H9 (cell line): Measurements from ENCODE around the gene USP49. TPM values are rescaled to one million over a fixed set of nuclear protein-coding genes. Genes with fewer than 3 reads are reported as not detected.
"Not testable (repeated sequence)": the region's sequence is repeated elsewhere in the genome, so short reads cannot be mapped to it uniquely, and the experiment has no call there.

ENCODE experiments used
- DNase-seq: peaks from one replicate; pipeline ENCODE4 v3.0.0-alpha.2; 2017
- H2AFZ ChIP-seq: one replicate; pipeline ENCODE4 v1.6.1; 2013; ENCODE audit warnings: mild to moderate bottlenecking, low read length, control low read depth, moderate library complexity
- H2AK5ac ChIP-seq: 2 replicates; pipeline ENCODE4 v1.6.1; 2013; ENCODE audit warnings: low read length, control low read depth, mixed read lengths; ENCODE audit not compliant: insufficient read length
- H2BK120ac ChIP-seq: one replicate; pipeline ENCODE4 v1.6.1; 2013; ENCODE audit warnings: low read depth, mild to moderate bottlenecking, low read length, control low read depth, inconsistent platforms; ENCODE audit not compliant: poor library complexity, severe bottlenecking
- H2BK12ac ChIP-seq: 2 replicates; pipeline ENCODE4 v1.6.1; 2013; ENCODE audit warnings: low read length, control low read depth, mixed read lengths, low read depth; ENCODE audit not compliant: insufficient read length
- H2BK15ac ChIP-seq: 2 replicates; pipeline ENCODE4 v1.6.1; 2013; ENCODE audit warnings: low read depth, low read length, control low read depth
- H2BK20ac ChIP-seq: one replicate; pipeline ENCODE4 v1.6.1; 2013; ENCODE audit warnings: low read depth, mild to moderate bottlenecking, low read length, control low read depth, inconsistent platforms; ENCODE audit not compliant: poor library complexity, severe bottlenecking
- H2BK5ac ChIP-seq: 2 replicates; pipeline ENCODE4 v1.6.1; 2013; ENCODE audit warnings: low read length, control low read depth, mixed read lengths; ENCODE audit not compliant: insufficient read length
- H3K14ac ChIP-seq: 2 replicates; pipeline ENCODE4 v1.6.1; 2013; ENCODE audit warnings: low read length, control low read depth; ENCODE audit not compliant: insufficient read depth
- H3K18ac ChIP-seq: 2 replicates; pipeline ENCODE4 v1.6.1; 2013; ENCODE audit warnings: low read depth, mild to moderate bottlenecking, mixed read lengths, low read length, control low read depth; ENCODE audit not compliant: insufficient read length
- H3K23ac ChIP-seq: 2 replicates; pipeline ENCODE4 v1.6.1; 2013; ENCODE audit warnings: low read length, control low read depth, mixed read lengths, low read depth; ENCODE audit not compliant: insufficient read length
- H3K23me2 ChIP-seq: 2 replicates; pipeline ENCODE4 v1.6.1; 2013; ENCODE audit warnings: low read depth, mild to moderate bottlenecking, mixed read lengths, low read length, control low read depth; ENCODE audit not compliant: insufficient read length, poor library complexity, severe bottlenecking
- H3K27ac ChIP-seq: 2 replicates; pipeline ENCODE4 v1.5.1; 2013; ENCODE audit warnings: low read length, control low read depth, mixed read lengths, low read depth; ENCODE audit not compliant: insufficient read length
- H3K27me3 ChIP-seq: 2 replicates; pipeline ENCODE4 v1.6.1; 2013; ENCODE audit warnings: low read length, control low read depth, inconsistent platforms; ENCODE audit not compliant: insufficient read depth
- H3K4ac ChIP-seq: 2 replicates; pipeline ENCODE4 v1.6.1; 2013; ENCODE audit warnings: low read depth, mild to moderate bottlenecking, control low read depth, inconsistent platforms, low read length, moderate library complexity
- H3K4me1 ChIP-seq: 2 replicates; pipeline ENCODE4 v1.6.1; 2013; ENCODE audit warnings: low read length, control low read depth, inconsistent platforms; ENCODE audit not compliant: insufficient read depth
- H3K4me2 ChIP-seq: 2 replicates; pipeline ENCODE4 v1.6.1; 2013; ENCODE audit warnings: low read length, control low read depth, mixed read lengths; ENCODE audit not compliant: insufficient read length, insufficient read depth
- H3K56ac ChIP-seq: 2 replicates; pipeline ENCODE4 v1.6.1; 2013; ENCODE audit warnings: low read depth, mild to moderate bottlenecking, mixed read lengths, low read length, control low read depth; ENCODE audit not compliant: insufficient read length
- H3K79me1 ChIP-seq: 2 replicates; pipeline ENCODE4 v1.6.1; 2013; ENCODE audit warnings: low read depth, mild to moderate bottlenecking, moderate library complexity, low read length, control low read depth, inconsistent platforms; ENCODE audit not compliant: insufficient read depth, poor library complexity, severe bottlenecking
- H3K79me2 ChIP-seq: 2 replicates; pipeline ENCODE4 v1.6.1; 2013; ENCODE audit warnings: low read length, control low read depth, inconsistent platforms; ENCODE audit not compliant: insufficient read depth
- H3K9ac ChIP-seq: 2 replicates; pipeline ENCODE4 v1.6.1; 2013; ENCODE audit warnings: low read length, control low read depth, mixed read lengths; ENCODE audit not compliant: insufficient read length; ENCODE audit errors: extremely low read depth
- H3K9me3 ChIP-seq: one replicate; pipeline ENCODE4 v1.6.1; 2013; ENCODE audit warnings: low read depth, low read length, inconsistent platforms; ENCODE audit not compliant: control insufficient read depth
- H3T11ph ChIP-seq: one replicate; pipeline ENCODE4 v1.6.1; 2013; ENCODE audit warnings: mild to moderate bottlenecking, low read length, control low read depth, inconsistent platforms
- H4K20me1 ChIP-seq: one replicate; pipeline ENCODE4 v1.6.1; 2013; ENCODE audit not compliant: control insufficient read depth, insufficient read length, insufficient read depth
- H4K5ac ChIP-seq: 2 replicates; pipeline ENCODE4 v1.6.1; 2013; ENCODE audit warnings: low read depth, mild to moderate bottlenecking, mixed read lengths, low read length, control low read depth; ENCODE audit not compliant: insufficient read length
- H4K8ac ChIP-seq: replicated peaks from 2 replicates; pipeline ENCODE4 v1.6.1; 2013; ENCODE audit warnings: low read length, control low read depth, mixed read lengths, low read depth; ENCODE audit not compliant: insufficient read length
- H4K91ac ChIP-seq: 2 replicates; pipeline ENCODE4 v1.6.1; 2013; ENCODE audit warnings: low read depth, mild to moderate bottlenecking, moderate library complexity, mixed read lengths, low read length, control low read depth; ENCODE audit not compliant: insufficient read length
- H3K27ac Mint-ChIP-seq, 3 experiments: 2 replicates in 2 of 3; 3 replicates in 1 of 3; pipeline ENCODE4 v1.8.0; 2020 to 2021; ENCODE audit warnings: mixed read lengths in 3 of 3, mild to moderate bottlenecking in 1 of 3, moderate library complexity in 1 of 3
- H3K27me3 Mint-ChIP-seq: 2 replicates; pipeline ENCODE4 v1.8.0; 2021; ENCODE audit warnings: low read depth, mild to moderate bottlenecking, moderate library complexity, mixed read lengths
- H3K36me3 Mint-ChIP-seq, 3 experiments: 2 replicates in 2 of 3; 3 replicates in 1 of 3; pipeline ENCODE4 v1.8.0; 2020 to 2021; ENCODE audit warnings: low read depth in 3 of 3, mixed read lengths in 3 of 3; ENCODE audit not compliant: insufficient read depth in 1 of 3
- H3K4me1 Mint-ChIP-seq, 2 experiments: 2 replicates each; pipeline ENCODE4 v1.8.0; 2020; ENCODE audit warnings: mixed read lengths in 2 of 2
- H3K4me3 Mint-ChIP-seq, 2 experiments: 2 replicates in 1 of 2; 3 replicates in 1 of 2; pipeline ENCODE4 v1.8.0; 2020 to 2021; ENCODE audit warnings: mild to moderate bottlenecking in 2 of 2, mixed read lengths in 2 of 2, moderate library complexity in 1 of 2
- H3K9me3 Mint-ChIP-seq, 2 experiments: 2 replicates in 1 of 2; 3 replicates in 1 of 2; pipeline ENCODE4 v1.8.0; 2020; ENCODE audit warnings: mild to moderate bottlenecking in 2 of 2, mixed read lengths in 2 of 2, moderate library complexity in 1 of 2
- CTCF ChIP-seq: fragments of 200-600 bp; sonication (generic); conservative IDR thresholded peaks from 3 replicates; pipeline ENCODE4 v1.8.0; 2021; ENCODE audit warnings: antibody characterized with exemption, mild to moderate bottlenecking
- WGBS: extraction: QIAGEN DNeasy Blood & Tissue Kit; methylation state at CpG from one replicate; pipeline ENCODE4 v1.1.7; 2013; ENCODE audit warnings: missing lambda C conversion rate, low lambda C conversion rate, mixed read lengths; ENCODE audit not compliant: insufficient read length; ENCODE audit errors: extremely low coverage; 5-methylcytosine and 5-hydroxymethylcytosine counted together
- total RNA-seq: library from RNA; stranded (reverse); gene quantifications from 2 replicates; pipeline ENCODE4 v1.2.1, GENCODE V29; 2021

The USP49 gene
- total RNA-seq, 1 experiment from 2014 or later: 19.0 TPM

- H3K27me3 Mint-ChIP-seq: no peaks in the 10 kb centered on the region
- H3K23me2 ChIP-seq: no peaks in the 10 kb centered on the region
- no peak overlapping the region for H3K14ac ChIP-seq
- H3K56ac ChIP-seq: no peak overlapping the region
- no peak overlapping the region for H3K18ac ChIP-seq
- H4K91ac ChIP-seq: no peak overlapping the region
- WGBS: no CpG with 5 or more reads among the region's 2 CpGs
- H3K79me1 ChIP-seq: no peaks in the 10 kb centered on the region
- H3K9me3 Mint-ChIP-seq: no peaks in the 10 kb centered on the region
- H3K27me3 ChIP-seq: no peaks in the 10 kb centered on the region
- peaks cover 0 to 1% of the 10 kb centered on the region in 2 experiments; a peak in 1 of 4 replicates for H3K4me1 Mint-ChIP-seq
- H2BK15ac ChIP-seq: no peak overlapping the region
- H2AK5ac ChIP-seq: no peak overlapping the region
- no peak overlapping the region for H2BK120ac ChIP-seq
- H2BK20ac ChIP-seq: no peak overlapping the region
- H3K9ac ChIP-seq: no peak overlapping the region
- H3K4ac ChIP-seq: no peak overlapping the region
- no peak overlapping the region for H2BK5ac ChIP-seq
- no peaks in the 10 kb centered on the region for H4K20me1 ChIP-seq
- no peak overlapping the region for H3T11ph ChIP-seq
- H2BK12ac ChIP-seq: no peak overlapping the region
- no peaks in the 10 kb centered on the region for H3K9me3 ChIP-seq
- H3K4me3 Mint-ChIP-seq: no peak overlapping the region
- H2AFZ ChIP-seq: no peak overlapping the region
- H4K8ac ChIP-seq: no peak overlapping the region
- H3K4me1 ChIP-seq: no peaks in the 10 kb centered on the region
- H3K36me3 Mint-ChIP-seq: peaks cover 0 to 4% (median 0%) of the 10 kb centered on the region in 3 experiments; a peak in 3 of 7 replicates
- no peaks in the 10 kb centered on the region for H3K79me2 ChIP-seq
- H4K5ac ChIP-seq: no peak overlapping the region
- peak overlapping the region in 1 of 3 experiments; percentile 54; a peak in 1 of 7 replicates for H3K27ac Mint-ChIP-seq
- H3K27ac ChIP-seq: no peak overlapping the region
- no peak for DNase-seq
- H3K23ac ChIP-seq: no peak overlapping the region
- no peak for TF ChIP-seq CTCF
- H3K4me2 ChIP-seq: no peak overlapping the region
These were observed 81.7 kb downstream of the USP49 start for GRCh38 chr6:41813469-41813868.

GRCh38 chr6:41811946-41812345 lies 83.2 kb downstream of the USP49 start:
- not testable (repeated sequence) for H3K4ac ChIP-seq, H3K4me3 Mint-ChIP-seq, H3K27me3 Mint-ChIP-seq, H4K5ac ChIP-seq, H3K9me3 ChIP-seq, H2BK120ac ChIP-seq, H3T11ph ChIP-seq, H3K14ac ChIP-seq, H2BK15ac ChIP-seq, DNase-seq, H2BK5ac ChIP-seq, H3K79me2 ChIP-seq, H3K4me2 ChIP-seq, H3K9me3 Mint-ChIP-seq, H3K9ac ChIP-seq, H3K23me2 ChIP-seq, H3K27me3 ChIP-seq, H3K23ac ChIP-seq, H2AFZ ChIP-seq, H3K4me1 ChIP-seq, H3K36me3 Mint-ChIP-seq, H3K56ac ChIP-seq, H4K91ac ChIP-seq, H3K18ac ChIP-seq, H2AK5ac ChIP-seq, H2BK12ac ChIP-seq, H3K27ac ChIP-seq, H4K20me1 ChIP-seq, H3K79me1 ChIP-seq, H3K27ac Mint-ChIP-seq, H4K8ac ChIP-seq, H3K4me1 Mint-ChIP-seq, H2BK20ac ChIP-seq
- no CpG with 5 or more reads among the region's 13 CpGs for WGBS
